AG09319 (cell line): ENCODE data around the gene RNF31.

Experiments used
- DNase-seq: peaks from one replicate; pipeline ENCODE4 v3.0.0-alpha.2; 2010; ENCODE audit warnings: low read depth; ENCODE audit errors: extremely low read depth
- CTCF ChIP-seq: IDR thresholded peaks from 2 replicates; pipeline ENCODE4 v1.5.1; 2011; ENCODE audit warnings: low read depth, mild to moderate bottlenecking, inconsistent platforms, low read length, moderate library complexity

RNF31 gene

GRCh38 chr14:24204163-24205146 is 57.2 kb downstream of the RNF31 start:
- no peak for DNase-seq
- TF ChIP-seq CTCF, result no peak

GRCh38 chr14:24206260-24207103 is 59.2 kb downstream of the RNF31 start:
- no peak for TF ChIP-seq CTCF
- no peak for DNase-seq

- DNase-seq, result no peak
- TF ChIP-seq CTCF, result no peak
Measured at GRCh38 chr14:24207104-24207551, 59.8 kb downstream of the RNF31 start.

- TF ChIP-seq CTCF, result no peak
- DNase-seq, result no peak
Measured at GRCh38 chr14:24207625-24208024, 60.3 kb downstream of the RNF31 start.
